ENCODE data around the gene HLA-DQA1. TPM values are rescaled to one million over a fixed set of nuclear protein-coding genes. Genes with fewer than 3 reads are reported as not detected.

Gene HLA-DQA1
- total RNA-seq, 1 donor from 2014 or later, result 111 TPM

DNA sequence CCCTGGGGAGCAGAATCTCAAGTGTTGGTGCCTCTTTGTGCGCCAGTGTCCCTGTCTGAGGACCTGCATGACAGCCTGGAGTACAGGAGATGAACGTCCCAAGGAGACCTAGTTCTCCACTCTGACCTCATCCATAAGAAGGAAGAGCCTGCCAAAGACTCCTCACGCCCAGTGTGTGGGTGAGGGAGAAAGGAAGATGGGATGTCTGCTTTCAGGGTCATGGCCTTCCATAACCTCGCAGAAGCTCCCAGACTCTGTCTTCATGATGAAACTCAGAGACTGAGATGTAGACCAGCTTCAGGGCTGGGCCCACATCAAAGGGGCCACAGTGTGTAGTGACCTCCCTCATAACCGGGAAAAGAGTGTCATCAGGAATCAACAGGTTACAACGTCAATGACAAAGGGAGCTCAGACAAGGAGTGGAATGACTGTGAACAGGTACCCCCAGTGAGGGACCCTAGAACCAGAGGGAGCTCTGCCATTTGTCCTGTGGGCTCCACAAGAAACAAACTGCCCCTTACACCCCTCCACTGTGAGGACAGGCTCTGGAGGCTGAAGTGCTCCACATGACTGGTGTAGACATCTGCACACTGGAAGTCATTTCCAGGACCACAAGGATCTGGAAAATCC is 21.2 kb downstream of the HLA-DQA1 start:
- no peak overlapping the region for H3K4me3 ChIP-seq
- H3K27ac ChIP-seq, result no peak overlapping the region
- no peaks in the 10 kb centered on the region for H3K27me3 ChIP-seq
- intact Hi-C loops (cut with DNase I), result no loop called here
- H3K4me1 ChIP-seq, result no peaks in the 10 kb centered on the region
- no peaks in the 10 kb centered on the region for H3K9me3 ChIP-seq
- ATAC-seq (peak; percentile 86), DNase-seq (no peak)
- H3K36me3 ChIP-seq, result no peaks in the 10 kb centered on the region
- no peak for TF ChIP-seq CTCF (IDR thresholded peaks at IDR 0.05)

DNA sequence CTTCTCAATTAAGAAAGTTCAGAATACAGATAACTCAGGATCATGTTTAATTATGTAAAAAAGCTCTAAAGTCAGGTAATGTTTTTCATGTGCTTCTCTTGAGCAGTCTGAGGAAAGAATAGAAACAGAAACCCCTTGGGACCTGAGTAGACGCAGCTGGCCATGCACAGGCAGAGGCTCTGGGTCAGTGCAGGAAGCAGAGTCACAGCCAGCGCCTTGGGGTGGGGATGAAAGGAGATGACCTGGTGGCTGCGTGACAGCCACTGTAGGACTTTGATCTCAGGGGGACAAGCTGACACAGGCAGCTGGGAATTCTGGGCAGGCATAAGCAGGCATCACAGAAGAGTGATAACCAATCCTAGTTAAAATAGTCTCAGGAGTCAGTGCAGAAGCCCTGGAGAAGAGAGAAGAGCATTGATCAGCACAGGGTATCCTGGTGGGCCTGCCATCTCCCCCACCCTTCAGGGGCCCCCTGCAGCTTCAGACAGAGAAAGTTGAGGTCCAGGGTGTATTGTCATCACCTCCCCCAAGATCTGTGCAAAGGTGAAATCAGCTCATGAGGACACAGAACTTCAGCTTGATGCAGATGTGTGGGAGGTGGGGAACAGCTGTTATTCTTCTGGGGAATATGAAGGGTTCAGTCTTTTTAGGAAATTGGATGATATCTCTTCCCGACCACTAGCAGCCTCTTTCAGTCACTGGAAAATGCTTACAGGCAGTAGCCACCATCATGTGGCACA is 22.8 kb downstream of the HLA-DQA1 start:
- Histone ChIP-seq H3K4me1 (no peaks in the 10 kb centered on the region), H3K27me3 (no peaks in the 10 kb centered on the region), H3K4me3 (no peak overlapping the region), H3K27ac (no peak overlapping the region), H3K36me3 (no peaks in the 10 kb centered on the region), H3K9me3 (no peaks in the 10 kb centered on the region)
- intact Hi-C loops (cut with DNase I), result loop anchor here (10.0 kb wide), 1 partner anchor 105 kb away; the partner anchor contains the start of gene HLA-DQB2
- DNase-seq (no peak), ATAC-seq (no peak)
- TF ChIP-seq CTCF (IDR thresholded peaks at IDR 0.05), result no peak

GRCh38 chr6:32662099-32662498 is 24.9 kb downstream of the HLA-DQA1 start:
- H3K27me3 ChIP-seq, result no peaks in the 10 kb centered on the region
- H3K9me3 ChIP-seq, result no peaks in the 10 kb centered on the region
- DNase-seq (no peak), ATAC-seq (no peak)
- no peaks in the 10 kb centered on the region for H3K36me3 ChIP-seq
- no peak overlapping the region for H3K27ac ChIP-seq
- intact Hi-C loops (cut with DNase I), result loop anchor here (10.0 kb wide), 1 partner anchor 103 kb away; the partner anchor contains the start of gene HLA-DQB2
- no peak overlapping the region for H3K4me3 ChIP-seq
- no peaks in the 10 kb centered on the region for H3K4me1 ChIP-seq
- no peak for TF ChIP-seq CTCF (IDR thresholded peaks at IDR 0.05)

DNA sequence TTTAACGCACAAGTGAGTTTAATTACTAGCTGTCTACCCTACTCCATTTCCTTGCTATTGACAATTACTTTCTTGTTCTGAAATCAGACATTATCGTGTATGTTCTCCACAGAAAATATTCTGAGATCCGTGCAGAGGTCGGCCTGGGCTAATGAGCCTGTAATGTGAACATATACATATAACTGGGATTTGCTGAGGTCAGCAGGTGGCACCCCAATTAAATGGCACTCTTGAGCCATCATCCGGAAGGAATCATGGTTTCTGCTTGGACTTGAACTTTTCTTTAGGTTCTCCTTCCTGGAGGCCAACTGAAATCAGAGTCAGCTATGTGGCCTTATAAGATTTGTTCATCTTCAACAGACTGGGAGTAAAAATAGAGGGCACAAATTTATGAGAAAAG is 25.6 kb downstream of the HLA-DQA1 start:
- Histone ChIP-seq H3K27me3 (no peaks in the 10 kb centered on the region), H3K4me1 (no peaks in the 10 kb centered on the region), H3K9me3 (no peaks in the 10 kb centered on the region), H3K27ac (no peak overlapping the region), H3K36me3 (no peaks in the 10 kb centered on the region), H3K4me3 (no peak overlapping the region)
- TF ChIP-seq CTCF (IDR thresholded peaks at IDR 0.05), result no peak
- ATAC-seq, result no peak
- intact Hi-C loops (cut with DNase I), result loop anchor here (10.0 kb wide), 1 partner anchor 102 kb away; the partner anchor contains the start of gene HLA-DQB2
- no peak for DNase-seq

DNA sequence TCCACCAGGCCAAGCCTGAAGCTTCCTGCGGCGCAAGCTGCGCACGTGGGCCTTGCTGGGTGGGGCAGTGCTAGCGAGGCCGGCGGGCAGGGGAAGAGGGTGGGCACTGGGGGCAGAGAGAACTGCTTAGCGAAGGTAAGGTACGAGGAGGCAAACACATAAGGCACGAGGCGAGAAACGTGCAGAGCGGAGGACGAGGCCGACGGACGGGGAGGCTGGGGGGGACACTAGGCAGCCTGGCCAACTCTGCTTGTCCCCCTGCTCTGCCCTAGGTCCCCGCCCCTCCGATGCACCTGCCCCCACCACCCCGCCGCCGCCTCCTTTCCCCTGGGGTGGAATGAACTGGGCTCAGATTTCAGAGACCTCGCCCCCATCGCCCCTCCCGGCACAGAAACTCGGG is 27.1 kb downstream of the HLA-DQA1 start:
- TF ChIP-seq CTCF (IDR thresholded peaks at IDR 0.05), result no peak
- no peak for ATAC-seq
- no peaks in the 10 kb centered on the region for H3K27me3 ChIP-seq
- intact Hi-C loops (cut with DNase I), result loop anchor here (10.0 kb wide), 1 partner anchor 100 kb away; the partner anchor contains the start of gene HLA-DQB2
- H3K36me3 ChIP-seq, result no peaks in the 10 kb centered on the region
- H3K4me3 ChIP-seq, result no peak overlapping the region
- no peaks in the 10 kb centered on the region for H3K4me1 ChIP-seq
- no peaks in the 10 kb centered on the region for H3K9me3 ChIP-seq
- DNase-seq, result no peak
- no peak overlapping the region for H3K27ac ChIP-seq

All from upper lobe of right lung (tissue), 1 donor.